Breast epithelium (tissue), 4 donors: ENCODE data around the gene ANKRD52. TPM values are rescaled to one million over a fixed set of nuclear protein-coding genes. Genes with fewer than 3 reads are reported as not detected.

Experiments used
- DNase-seq, 2 donors: peaks; one replicate each; pipeline ENCODE4 v3.0.0-alpha.2; 2019; ENCODE audit warnings: low spot score in 2 of 2
- H3K27ac ChIP-seq, 2 donors: fragments of 200-600 bp; sonication (generic) in 1 of 2; one replicate each; pipeline ENCODE4 v1.5.1; 2016 to 2019; ENCODE audit warnings: mild to moderate bottlenecking in 1 of 2
- H3K27me3 ChIP-seq, 2 donors: fragments of 200-600 bp; sonication (generic) in 1 of 2; one replicate each; pipeline versions ENCODE4 v1.5.1 to v1.6.0; 2017 to 2019; ENCODE audit warnings: control low read depth in 1 of 2, mild to moderate bottlenecking in 1 of 2
- H3K36me3 ChIP-seq: fragments of 200-600 bp; one replicate; pipeline ENCODE4 v1.5.1; 2019
- H3K4me1 ChIP-seq, 2 donors: fragments of 200-600 bp; sonication (generic); one replicate each; pipeline ENCODE4 v1.5.1; 2016 to 2019; ENCODE audit warnings: control low read depth in 1 of 2
- H3K4me3 ChIP-seq, 3 donors: fragments of 200-600 bp; sonication (generic); 1 replicate in 2 of 3; 2 replicates in 1 of 3; pipeline ENCODE4 v1.5.1; 2016 to 2019; ENCODE audit warnings: mild to moderate bottlenecking in 3 of 3, moderate library complexity in 2 of 3
- H3K9me3 ChIP-seq, 2 donors: fragments of 200-600 bp; sonication (generic) in 1 of 2; one replicate each; pipeline ENCODE4 v1.5.1; 2016 to 2019; ENCODE audit warnings: control low read depth in 1 of 2
- CTCF ChIP-seq, 3 donors: fragments of 450-650 bp; IDR thresholded peaks; one replicate each; pipeline ENCODE4 v1.5.1; 2016 to 2017; ENCODE audit warnings: antibody characterized with exemption in 3 of 3, mild to moderate bottlenecking in 3 of 3, moderate library complexity in 3 of 3
- POLR2A ChIP-seq: fragments of 450-650 bp; IDR thresholded peaks from one replicate; pipeline ENCODE4 v1.6.1; 2016; ENCODE audit warnings: antibody characterized with exemption, mild to moderate bottlenecking, moderate library complexity
- POLR2AphosphoS5 ChIP-seq, 3 donors: sonication (generic); formaldehyde crosslinking; IDR thresholded peaks; one replicate each; pipeline ENCODE4 v1.6.1; 2017; ENCODE audit warnings: antibody characterized with exemption in 3 of 3
- intact Hi-C: fragments of 100-400 bp; cut with DNase I; formaldehyde crosslinking; loops from one replicate; pipeline ENCODE4 v1.15.1; 2023; ENCODE audit warnings: low total_unique reads
- total RNA-seq, 3 donors: library from RNA; depleted of rRNA; stranded (reverse); fragments of >200 nt; gene quantifications; one replicate each; pipeline ENCODE4 v1.1.0, GENCODE V29; 2016

ANKRD52 gene
- total RNA-seq, 3 donors from 2014 or later: 12.8 to 18.4 (median 14.9) TPM

- intact Hi-C loops: no loop called here
- Histone ChIP-seq H3K4me3 (peak overlapping the region; percentile 75 to 92 (median 87)), H3K4me1 (peaks cover 0 to 7% of the 10 kb centered on the region in 2 donors), H3K36me3 (no peaks in the 10 kb centered on the region), H3K27me3 (no peaks in the 10 kb centered on the region), H3K27ac (peak overlapping the region; percentile 96 to 98), H3K9me3 (no peaks in the 10 kb centered on the region)
- TF ChIP-seq POLR2A: no peak
- TF ChIP-seq CTCF (IDR thresholded peaks at IDR 0.05): peak in 1 of 3 donors; percentile 15
- peak; percentile 23 to 82 (median 27) for TF ChIP-seq POLR2AphosphoS5 (IDR thresholded peaks at IDR 0.05)
- DNase-seq: no peak
These were observed 42.7 kb upstream of the ANKRD52 start for GRCh38 chr12:56300644-56301464.

- Histone ChIP-seq H3K9me3 (no peaks in the 10 kb centered on the region), H3K27ac (peak within 1 kb of the TSS; percentile 96 to 98), H3K36me3 (no peaks in the 10 kb centered on the region), H3K4me3 (peak within 1 kb of the TSS; percentile 75 to 92 (median 87)), H3K4me1 (peaks cover 0 to 7% of the 10 kb centered on the region in 2 donors), H3K27me3 (no peaks in the 10 kb centered on the region)
- peak; percentile 99 for DNase-seq
- intact Hi-C loops: loop anchor here (2.0 kb wide), 1 partner anchor 43 kb away; no protein-coding TSS in a partner anchor
- TF ChIP-seq POLR2A (peak; percentile 35), POLR2AphosphoS5 (IDR thresholded peaks at IDR 0.05) (peak; percentile 16 to 71 (median 57)), CTCF (IDR thresholded peaks at IDR 0.05) (peak in 1 of 3 donors; percentile 14)
These were observed 41.9 kb upstream of the ANKRD52 start, which contains the start of gene CS for GRCh38 chr12:56299853-56300643. Gene CS (minus strand): TSS chr12:56300330. CDS start chr12:56300201, 129 bp downstream.

GRCh38 chr12:56299308-56299852 is 41.2 kb upstream of the ANKRD52 start:
- H3K4me1 ChIP-seq: peaks cover 0 to 7% of the 10 kb centered on the region in 2 donors
- no peak for TF ChIP-seq CTCF (IDR thresholded peaks at IDR 0.05)
- TF ChIP-seq POLR2AphosphoS5 (IDR thresholded peaks at IDR 0.05): no peak
- TF ChIP-seq POLR2A: no peak
- no peaks in the 10 kb centered on the region for H3K27me3 ChIP-seq
- peak overlapping the region; percentile 96 to 98 for H3K27ac ChIP-seq
- no peaks in the 10 kb centered on the region for H3K9me3 ChIP-seq
- intact Hi-C loops: loop anchor here (2.0 kb wide), 1 partner anchor 43 kb away; no protein-coding TSS in a partner anchor
- DNase-seq: no peak
- H3K4me3 ChIP-seq: peak overlapping the region; percentile 75 to 92 (median 87)
- H3K36me3 ChIP-seq: no peaks in the 10 kb centered on the region

GRCh38 chr12:56298828-56299227 is 40.6 kb upstream of the ANKRD52 start:
- Histone ChIP-seq H3K36me3 (no peaks in the 10 kb centered on the region), H3K27me3 (no peaks in the 10 kb centered on the region), H3K4me3 (peak overlapping the region; percentile 75 to 92 (median 87)), H3K4me1 (peaks cover 0 to 7% of the 10 kb centered on the region in 2 donors), H3K9me3 (no peaks in the 10 kb centered on the region), H3K27ac (peak overlapping the region; percentile 96 to 98)
- TF ChIP-seq CTCF (IDR thresholded peaks at IDR 0.05): no peak
- DNase-seq: no peak
- intact Hi-C loops: loop anchor here (2.0 kb wide), 1 partner anchor 42 kb away; no protein-coding TSS in a partner anchor
